ENCODE data around the gene COL6A3.
"Not testable (repeated sequence)": the region's sequence is repeated elsewhere in the genome, so short reads cannot be mapped to it uniquely, and the experiment has no call there.

COL6A3 gene

GRCh38 chr2:237388036-237388435 lies 25.9 kb downstream of the COL6A3 start:
- DNase-seq: no peak

GRCh38 chr2:237384672-237385020 lies 29.3 kb downstream of the COL6A3 start:
- no peak for DNase-seq

GRCh38 chr2:237383991-237384671 lies 29.8 kb downstream of the COL6A3 start:
- no peak for DNase-seq

- no peak for DNase-seq
Measured at GRCh38 chr2:237380768-237381167, 33.2 kb downstream of the COL6A3 start.

- no peak for DNase-seq
Measured at GRCh38 chr2:237379636-237380035, 34.3 kb downstream of the COL6A3 start.

- no peak for DNase-seq
Measured at GRCh38 chr2:237378650-237379049, 35.3 kb downstream of the COL6A3 start.

GRCh38 chr2:237374284-237375060 lies 39.5 kb downstream of the COL6A3 start:
- DNase-seq: no peak

- DNase-seq: no peak
Measured at GRCh38 chr2:237371856-237372255, 42.1 kb downstream of the COL6A3 start.

GRCh38 chr2:237365671-237366070 lies 48.3 kb downstream of the COL6A3 start:
- DNase-seq: no peak

- no peak for DNase-seq
Measured at GRCh38 chr2:237364655-237365054, 49.3 kb downstream of the COL6A3 start.

- no peak for DNase-seq
Measured at GRCh38 chr2:237361194-237362004, 52.6 kb downstream of the COL6A3 start.

- no peak for DNase-seq
Measured at GRCh38 chr2:237359894-237360780, 53.8 kb downstream of the COL6A3 start.

- DNase-seq: no peak
Measured at GRCh38 chr2:237359518-237359840, 54.5 kb downstream of the COL6A3 start.

GRCh38 chr2:237358721-237359517 lies 55.0 kb downstream of the COL6A3 start:
- DNase-seq: no peak

- DNase-seq: no peak
Measured at GRCh38 chr2:237355701-237356100, 58.3 kb downstream of the COL6A3 start.

GRCh38 chr2:237354892-237355291 lies 59.1 kb downstream of the COL6A3 start:
- DNase-seq: no peak

- DNase-seq: not testable (repeated sequence)
Measured at GRCh38 chr2:237354172-237354571, 59.8 kb downstream of the COL6A3 start.

- DNase-seq: no peak
Measured at GRCh38 chr2:237353215-237353614, 60.7 kb downstream of the COL6A3 start.

- no peak for DNase-seq
Measured at GRCh38 chr2:237352279-237352845, 61.6 kb downstream of the COL6A3 start.

- no peak for DNase-seq
Measured at GRCh38 chr2:237351796-237352195, 62.2 kb downstream of the COL6A3 start.

GRCh38 chr2:237351046-237351445 lies 62.9 kb downstream of the COL6A3 start:
- no peak for DNase-seq
